ENCODE data around the gene CNIH3. TPM values are rescaled to one million over a fixed set of nuclear protein-coding genes. Genes with fewer than 3 reads are reported as not detected.

The CNIH3 gene
- total RNA-seq, 1 experiment from 2014 or later = 4.2 TPM

DNA sequence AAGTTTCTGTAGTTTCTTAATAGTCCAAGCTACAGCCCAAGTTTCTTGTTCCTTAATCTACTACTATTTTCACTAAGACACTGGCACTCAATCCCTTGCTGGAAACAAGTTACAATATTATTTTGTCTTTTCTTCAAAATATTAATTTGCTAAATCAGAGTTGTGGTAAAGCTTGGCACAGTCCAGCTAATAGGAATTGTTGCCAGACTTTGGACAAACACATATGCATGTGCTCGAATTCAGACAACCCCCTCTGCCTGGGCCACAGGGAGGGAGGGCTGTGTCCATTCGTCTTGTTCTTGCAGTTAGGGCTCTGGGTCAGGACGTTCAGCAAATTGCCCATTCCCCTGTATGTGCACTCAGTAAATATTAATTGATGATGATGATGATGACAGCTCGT, 103.6 kb downstream of the CNIH3 start:
- Histone ChIP-seq H2AK5ac (ENCODE audit: insufficient read length, low read length) (no peak overlapping the region), H4K91ac (ENCODE audit: insufficient read length, low read depth, low read length) (no peak overlapping the region), H3K9ac (ENCODE audit: extremely low read depth, insufficient read length, low read length) (no peak overlapping the region), H2AFZ (ENCODE audit: low read length) (no peak overlapping the region), H2BK5ac (ENCODE audit: insufficient read length, low read length) (no peak overlapping the region), H3K4ac (ENCODE audit: low read depth, low read length) (no peak overlapping the region), H3K9me3 (ENCODE audit: control insufficient read depth, low read depth, low read length) (no peaks in the 10 kb centered on the region), H3K79me2 (ENCODE audit: insufficient read depth, low read length) (no peaks in the 10 kb centered on the region), H2BK20ac (ENCODE audit: low read depth, low read length, poor library complexity, severe bottlenecking) (no peak overlapping the region), H3K23ac (ENCODE audit: insufficient read length, low read depth, low read length) (no peak overlapping the region), H3K23me2 (ENCODE audit: insufficient read length, low read depth, low read length, poor library complexity, severe bottlenecking) (no peaks in the 10 kb centered on the region), H2BK12ac (ENCODE audit: insufficient read length, low read depth, low read length) (no peak overlapping the region), H3K27ac (ENCODE audit: insufficient read length, low read depth, low read length) (no peak overlapping the region), H3K14ac (ENCODE audit: insufficient read depth, low read length) (no peak overlapping the region), H4K8ac (replicated peaks; ENCODE audit: insufficient read length, low read depth, low read length) (no peak overlapping the region), H3K56ac (ENCODE audit: insufficient read length, low read depth, low read length) (no peak overlapping the region), H3K4me1 (ENCODE audit: insufficient read depth, low read length) (no peaks in the 10 kb centered on the region), H3K79me1 (ENCODE audit: insufficient read depth, low read depth, low read length, poor library complexity, severe bottlenecking) (no peaks in the 10 kb centered on the region), H4K5ac (ENCODE audit: insufficient read length, low read depth, low read length) (no peak overlapping the region), H3T11ph (ENCODE audit: low read length) (no peak overlapping the region), H2BK120ac (ENCODE audit: low read depth, low read length, poor library complexity, severe bottlenecking) (no peak overlapping the region), H2BK15ac (ENCODE audit: low read depth, low read length) (no peak overlapping the region), H4K20me1 (ENCODE audit: control insufficient read depth, insufficient read depth, insufficient read length) (no peaks in the 10 kb centered on the region), H3K18ac (ENCODE audit: insufficient read length, low read depth, low read length) (no peak overlapping the region), H3K4me2 (ENCODE audit: insufficient read depth, insufficient read length, low read length) (no peak overlapping the region), H3K27me3 (ENCODE audit: insufficient read depth, low read length) (no peaks in the 10 kb centered on the region)
- Mint-ChIP-seq H3K36me3 (ENCODE audit: insufficient read depth in 1 of 3, low read depth in 3 of 3) (no peaks in the 10 kb centered on the region; a peak in 1 of 7 replicates), H3K4me3 (no peak overlapping the region), H3K27me3 (ENCODE audit: low read depth) (peaks cover 7% of the 10 kb centered on the region), H3K4me1 (peaks cover 6 to 8% of the 10 kb centered on the region in 2 experiments; a peak in 3 of 4 replicates), H3K9me3 (no peaks in the 10 kb centered on the region), H3K27ac (no peak overlapping the region)
- WGBS (ENCODE audit: extremely low coverage, insufficient read length, low lambda C conversion rate) = no CpG with 5 or more reads among the region's 4 CpGs
- DNase-seq = no peak
- TF ChIP-seq, protein P1, sequence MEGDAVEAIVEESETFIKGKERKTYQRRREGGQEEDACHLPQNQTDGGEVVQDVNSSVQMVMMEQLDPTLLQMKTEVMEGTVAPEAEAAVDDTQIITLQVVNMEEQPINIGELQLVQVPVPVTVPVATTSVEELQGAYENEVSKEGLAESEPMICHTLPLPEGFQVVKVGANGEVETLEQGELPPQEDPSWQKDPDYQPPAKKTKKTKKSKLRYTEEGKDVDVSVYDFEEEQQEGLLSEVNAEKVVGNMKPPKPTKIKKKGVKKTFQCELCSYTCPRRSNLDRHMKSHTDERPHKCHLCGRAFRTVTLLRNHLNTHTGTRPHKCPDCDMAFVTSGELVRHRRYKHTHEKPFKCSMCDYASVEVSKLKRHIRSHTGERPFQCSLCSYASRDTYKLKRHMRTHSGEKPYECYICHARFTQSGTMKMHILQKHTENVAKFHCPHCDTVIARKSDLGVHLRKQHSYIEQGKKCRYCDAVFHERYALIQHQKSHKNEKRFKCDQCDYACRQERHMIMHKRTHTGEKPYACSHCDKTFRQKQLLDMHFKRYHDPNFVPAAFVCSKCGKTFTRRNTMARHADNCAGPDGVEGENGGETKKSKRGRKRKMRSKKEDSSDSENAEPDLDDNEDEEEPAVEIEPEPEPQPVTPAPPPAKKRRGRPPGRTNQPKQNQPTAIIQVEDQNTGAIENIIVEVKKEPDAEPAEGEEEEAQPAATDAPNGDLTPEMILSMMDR (conservative IDR thresholded peaks at IDR 0.05) = no peak
